K562 (cell line): Measurements from ENCODE around the gene FUCA1. TPM values are rescaled to one million over a fixed set of nuclear protein-coding genes. Genes with fewer than 3 reads are reported as not detected.

Experiments
- ARHGAP35 ChIP-seq: fragments of 450-650 bp; IDR thresholded peaks from 2 replicates; pipeline ENCODE4 v1.6.1; 2018; ENCODE audit not compliant: partially characterized antibody
- CBX3 ChIP-seq, 2 experiments: IDR thresholded peaks; 1 replicate in 1 of 2; 2 replicates in 1 of 2; pipeline ENCODE4 v1.6.1; 2012; ENCODE audit warnings: inconsistent platforms in 2 of 2, low read length in 2 of 2, borderline replicate concordance in 1 of 2, control low read depth in 1 of 2
- EGR1 ChIP-seq: fragments of 450-650 bp; conservative IDR thresholded peaks from 2 replicates; pipeline ENCODE4 v1.6.1; 2017; ENCODE audit warnings: mild to moderate bottlenecking
- FOXK2 ChIP-seq, 2 experiments: fragments of 450-650 bp; IDR thresholded peaks in 1 of 2; conservative IDR thresholded peaks in 1 of 2; 2 replicates each; pipeline ENCODE4 v1.6.1; 2016; ENCODE audit warnings: low read depth in 2 of 2, mild to moderate bottlenecking in 1 of 2
- HDAC3 ChIP-seq: fragments of 450-650 bp; IDR thresholded peaks from 2 replicates; pipeline ENCODE4 v1.6.1; 2018; ENCODE audit warnings: borderline replicate concordance, mild to moderate bottlenecking, moderate library complexity; ENCODE audit not compliant: partially characterized antibody
- JUND ChIP-seq, 2 experiments: IDR thresholded peaks; 2 replicates in 1 of 2; 3 replicates in 1 of 2; pipeline ENCODE4 v1.6.1; 2011; ENCODE audit warnings: borderline replicate concordance in 2 of 2, low read depth in 2 of 2, low read length in 2 of 2, improper control_type of control experiment in 1 of 2, missing biosample characterization in 1 of 2, missing genetic modification characterization in 1 of 2, missing genetic modification reagents in 1 of 2
- KLF13 ChIP-seq: fragments of 450-650 bp; IDR thresholded peaks from 2 replicates; pipeline ENCODE4 v1.6.1; 2016; ENCODE audit warnings: missing genetic modification characterization, low read depth, mild to moderate bottlenecking, missing compliant biosample characterization, moderate library complexity, borderline replicate concordance
- MED1 ChIP-seq: sonication (generic); formaldehyde crosslinking; IDR thresholded peaks from 2 replicates; pipeline ENCODE4 v1.8.1; 2023; ENCODE audit warnings: missing genetic modification reagents, borderline replicate concordance
- MIER1 ChIP-seq: fragments of 450-650 bp; IDR thresholded peaks from 2 replicates; pipeline ENCODE4 v1.6.1; 2016; ENCODE audit warnings: antibody characterized with exemption, mild to moderate bottlenecking, low read depth
- MTA2 ChIP-seq: fragments of 450-650 bp; IDR thresholded peaks from 2 replicates; pipeline ENCODE4 v1.6.1; 2016; ENCODE audit warnings: low read depth
- POLR2AphosphoS2 ChIP-seq: IDR thresholded peaks from 2 replicates; pipeline ENCODE4 v1.6.1; 2012; ENCODE audit warnings: low read length, improper control_type of control experiment
- POLR2B ChIP-seq: fragments of 450-650 bp; IDR thresholded peaks from 2 replicates; pipeline ENCODE4 v1.6.1; 2018; ENCODE audit warnings: low read depth; ENCODE audit not compliant: partially characterized antibody
- PTTG1 ChIP-seq: fragments of 450-650 bp; IDR thresholded peaks from 2 replicates; pipeline ENCODE4 v1.6.1; 2016; ENCODE audit warnings: low read depth, mild to moderate bottlenecking, missing genetic modification characterization, missing compliant biosample characterization
- RBFOX2 ChIP-seq: fragments of 200-400 bp; formaldehyde crosslinking; IDR thresholded peaks from 2 replicates; pipeline ENCODE4 v1.6.1; 2017; ENCODE audit warnings: low read depth, mild to moderate bottlenecking, low read length, moderate library complexity
- RBM22 ChIP-seq: fragments of 200-400 bp; formaldehyde crosslinking; IDR thresholded peaks from 2 replicates; pipeline ENCODE4 v1.6.1; 2018; ENCODE audit warnings: low read length, low read depth; ENCODE audit not compliant: poor library complexity, severe bottlenecking
- SIN3A ChIP-seq, 2 experiments: fragments of 150-350 bp in 1 of 2; IDR thresholded peaks; 2 replicates each; pipeline ENCODE4 v1.6.1; 2011 to 2016; ENCODE audit warnings: borderline replicate concordance in 2 of 2, low read depth in 2 of 2, low read length in 2 of 2, mild to moderate bottlenecking in 2 of 2, moderate library complexity in 2 of 2; ENCODE audit not compliant: control insufficient read depth in 1 of 2
- TAF1 ChIP-seq: IDR thresholded peaks from 2 replicates; pipeline ENCODE4 v1.6.1; 2011; ENCODE audit warnings: mild to moderate bottlenecking, low read length, moderate library complexity; ENCODE audit not compliant: insufficient read depth, control insufficient read depth, severe bottlenecking; ENCODE audit errors: extremely low read depth
- ZBTB2 ChIP-seq: fragments of 450-650 bp; IDR thresholded peaks from 2 replicates; pipeline ENCODE4 v1.6.1; 2016; ENCODE audit warnings: antibody characterized with exemption
- ZNF121 ChIP-seq: sonication (generic); formaldehyde crosslinking; conservative IDR thresholded peaks from 2 replicates; pipeline ENCODE4 v1.8.0; 2022; ENCODE audit warnings: missing genetic modification reagents
- ZNF224 ChIP-seq: sonication (generic); formaldehyde crosslinking; IDR thresholded peaks from 2 replicates; pipeline ENCODE4 v1.8.0; 2022; ENCODE audit warnings: mild to moderate bottlenecking, missing genetic modification reagents
- ZNF280A ChIP-seq: fragments of 450-650 bp; IDR thresholded peaks from 2 replicates; pipeline ENCODE4 v1.6.1; 2018; ENCODE audit warnings: mild to moderate bottlenecking, low read depth; ENCODE audit not compliant: partially characterized antibody
- ZNF311 ChIP-seq: fragments of 250-450 bp; sonication (Bioruptor Pico); IDR thresholded peaks from 2 replicates; pipeline ENCODE4 v1.4.0; 2020; ENCODE audit warnings: mild to moderate bottlenecking, moderate library complexity
- ZNF76 ChIP-seq: fragments of 250-450 bp; sonication (Bioruptor Pico); IDR thresholded peaks from 2 replicates; pipeline ENCODE4 v1.4.0; 2020; ENCODE audit warnings: mild to moderate bottlenecking, moderate library complexity, borderline replicate concordance
- ZNF77 ChIP-seq: fragments of 250-450 bp; sonication (Bioruptor Pico); IDR thresholded peaks from 2 replicates; pipeline ENCODE4 v1.5.0; 2020
- polyA plus RNA-seq, 8 experiments: library from polyadenylated mRNA; depleted of rRNA in 4 of 8; stranded (reverse) in 5 of 8; unstranded in 3 of 8; fragments of >200 nt; fragmentation: Nextera tagmentation in 2 of 8; fragmentation: Illumina TruSeq in 1 of 8; extraction: Ambion mirVana in 2 of 8; extraction: Trizol in 1 of 8; gene quantifications; 2 replicates each; pipeline versions ENCODE4 v1.2.1 to v1.2.3, GENCODE V29; 2011 to 2014; ENCODE audit warnings: inconsistent platforms in 1 of 8, missing spikeins in 1 of 8
- total RNA-seq, 7 experiments: library from RNA; depleted of rRNA in 6 of 7; stranded (reverse); fragments of >200 nt in 6 of 7; fragmentation: Illumina TruSeq in 2 of 7; extraction: Trizol in 2 of 7; gene quantifications; 2 replicates each; pipeline versions ENCODE4 v1.2.1 to v1.2.3, GENCODE V29; 2011 to 2021; ENCODE audit warnings: low replicate concordance in 1 of 7

FUCA1 gene
- total and polyA plus RNA-seq, 9 of the 15 experiments (the other 6 are each of a cell fraction or from before 2014, with no cell fraction given): 7.0 to 20.5 (median 13.5) TPM

DNA sequence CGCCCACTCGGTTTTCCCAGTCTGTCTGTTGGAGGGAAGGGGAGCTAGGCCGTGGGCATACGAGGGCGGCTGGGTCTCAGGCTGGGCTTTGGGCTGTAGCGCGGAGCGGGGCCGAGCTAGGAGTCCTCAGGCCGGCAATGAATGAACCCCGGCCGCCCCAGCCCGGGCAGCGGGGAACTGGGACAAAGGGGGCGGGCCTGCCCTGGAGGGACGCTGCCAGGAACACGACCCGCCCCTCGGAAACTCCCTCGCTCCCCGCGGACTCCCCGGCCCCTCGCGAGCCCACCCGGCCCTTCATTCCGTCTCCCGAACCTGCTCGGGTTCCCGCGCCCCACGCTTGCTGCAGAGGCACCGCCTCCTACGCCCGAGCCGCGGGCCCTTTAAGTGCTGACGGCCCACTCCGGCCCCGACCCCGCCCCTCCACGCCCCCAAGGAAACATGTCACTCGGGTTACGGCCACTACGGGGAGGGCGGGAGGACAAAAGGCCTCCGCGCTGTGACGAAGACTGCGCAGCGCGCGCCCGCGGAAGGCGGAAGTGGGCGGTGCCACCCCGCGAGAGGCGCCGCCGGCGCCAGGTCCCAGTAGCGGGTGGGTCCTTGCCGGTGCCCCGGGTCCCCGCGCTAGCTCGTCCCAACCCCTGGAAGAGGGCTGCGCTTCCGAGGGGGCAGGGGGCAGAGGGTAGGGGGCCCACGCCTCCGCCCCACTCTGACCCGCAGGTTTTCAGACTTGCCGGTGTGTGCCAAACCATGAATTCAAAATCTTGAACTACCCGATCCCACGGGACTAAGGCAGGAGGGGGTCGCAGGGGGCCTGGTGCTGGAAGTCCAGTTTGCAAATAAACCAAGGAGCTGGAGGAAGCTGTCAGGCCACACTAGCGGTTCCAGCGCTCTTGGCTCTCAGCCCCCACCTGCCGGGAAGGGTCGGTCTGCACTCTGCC, 67.4 kb downstream of the FUCA1 start, which contains the start of gene GALE (continued):
- TF ChIP-seq FOXK2 (conservative IDR thresholded peaks at IDR 0.05 in 1 of 2, IDR thresholded peaks at IDR 0.05 in 1 of 2; ENCODE audit: low read depth in 2 of 2): peak; percentile 58 to 69
- TF ChIP-seq ZNF311: no peak
- TF ChIP-seq ZNF224: 0 out of 2 replicates have a peak, but pooled peaks have one; percentile 83
- no peak for TF ChIP-seq ZNF280A
- no peak for TF ChIP-seq MTA2
- peak; percentile 71 for TF ChIP-seq POLR2B
- peak; percentile 78 for TF ChIP-seq TAF1
- TF ChIP-seq RBFOX2: peak; percentile 85
- no peak for TF ChIP-seq CBX3 (IDR thresholded peaks at IDR 0.05; ENCODE audit: borderline replicate concordance in 1 of 2, low read length in 2 of 2)
- no peak for TF ChIP-seq ZNF76 (CRISPR knock-in tag)
- TF ChIP-seq ZNF121 (CRISPR knock-in tag): no peak
- TF ChIP-seq ARHGAP35: peak; percentile 21
- TF ChIP-seq POLR2AphosphoS2: peak; percentile 89; the same call in 1 of the 2 replicates
- TF ChIP-seq PTTG1: no peak
- peak; percentile 32 for TF ChIP-seq RBM22
- TF ChIP-seq MIER1: no peak
- peak; percentile 71 to 88 for TF ChIP-seq SIN3A (IDR thresholded peaks at IDR 0.05; ENCODE audit: borderline replicate concordance in 2 of 2, control insufficient read depth in 1 of 2, low read depth in 2 of 2, low read length in 2 of 2)
- peak; percentile 79 for TF ChIP-seq JUND (IDR thresholded peaks at IDR 0.05; ENCODE audit: borderline replicate concordance, low read depth, low read length)
- TF ChIP-seq JUND (tag; IDR thresholded peaks at IDR 0.05; ENCODE audit: borderline replicate concordance, low read depth, low read length): no peak; the same call in 2 of the 3 replicates
- no peak for TF ChIP-seq MED1 (CRISPR knock-in tag)
- TF ChIP-seq KLF13 (tag): peak; percentile 86; the same call in 1 of the 2 replicates
- TF ChIP-seq ZNF77 (CRISPR knock-in tag): no peak
- TF ChIP-seq HDAC3: no peak
- TF ChIP-seq EGR1: peak; percentile 74
- peak; percentile 53; the same call in 1 of the 2 replicates for TF ChIP-seq ZBTB2
